Mammary epithelial cell (primary cell): Measurements from ENCODE around the gene EIF3F.

Experiments
- CTCF ChIP-seq, 2 donors: IDR thresholded peaks in 1 of 2; conservative IDR thresholded peaks in 1 of 2; 2 replicates each; pipeline ENCODE4 v1.5.1; 2011 to 2012; ENCODE audit warnings: inconsistent platforms in 2 of 2, low read length in 2 of 2, mild to moderate bottlenecking in 2 of 2, control low read depth in 1 of 2, low read depth in 1 of 2; ENCODE audit not compliant: insufficient read depth in 1 of 2; ENCODE audit errors: extremely low read depth in 1 of 2
- EZH2 ChIP-seq: IDR thresholded peaks from 2 replicates; pipeline ENCODE4 v1.6.1; 2012; ENCODE audit warnings: low read length, inconsistent platforms, borderline replicate concordance

- TF ChIP-seq CTCF (conservative IDR thresholded peaks at IDR 0.05 in 1 of 2, IDR thresholded peaks at IDR 0.05 in 1 of 2; ENCODE audit: extremely low read depth in 1 of 2, insufficient read depth in 1 of 2, low read depth in 1 of 2, low read length in 2 of 2) (no peak), EZH2 (no peak)
Measured at GRCh38 chr11:8017894-8018483, 30.9 kb downstream of the EIF3F start.
